ENCODE data around the gene KRT38. TPM values are rescaled to one million over a fixed set of nuclear protein-coding genes. Genes with fewer than 3 reads are reported as not detected.

KRT38 gene
- total RNA-seq, 1 experiment from 2014 or later = not detected

DNA sequence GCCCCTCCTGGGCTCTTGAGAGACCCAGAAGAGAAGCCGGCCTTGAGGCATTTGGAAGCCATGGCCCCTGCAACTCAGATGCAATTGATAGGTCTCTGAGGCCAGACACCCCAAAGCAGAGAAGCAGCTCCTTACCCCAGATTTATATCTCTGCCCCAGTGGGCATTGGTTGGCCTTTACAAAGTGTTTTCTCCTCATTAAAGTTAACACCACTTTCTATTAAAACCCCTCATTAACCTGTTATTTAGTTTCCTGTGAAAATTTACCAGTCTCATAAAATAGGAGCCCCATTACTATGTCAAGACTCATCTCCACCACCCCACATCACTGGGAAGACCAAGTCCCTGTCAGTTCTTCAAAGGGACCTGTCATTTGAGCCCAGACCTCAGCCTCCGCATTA, 40.3 kb upstream of the KRT38 start, which contains the start of gene KRT35:
KRT35 (minus strand) TSS at position 116 of the 400 bp plus-strand sequence; CDS start at position 62, 54 bp downstream.
- Histone ChIP-seq H3K79me2 (ENCODE audit: insufficient read depth, low read length) (no peaks in the 10 kb centered on the region), H4K20me1 (ENCODE audit: control insufficient read depth, insufficient read depth, insufficient read length) (no peaks in the 10 kb centered on the region), H4K91ac (ENCODE audit: insufficient read length, low read depth, low read length) (no peak within 1 kb of the TSS), H3K9ac (ENCODE audit: extremely low read depth, insufficient read length, low read length) (no peak within 1 kb of the TSS), H4K5ac (ENCODE audit: insufficient read length, low read depth, low read length) (no peak within 1 kb of the TSS), H3K4me2 (ENCODE audit: insufficient read depth, insufficient read length, low read length) (no peak within 1 kb of the TSS), H2BK15ac (ENCODE audit: low read depth, low read length) (no peak within 1 kb of the TSS), H2BK5ac (ENCODE audit: insufficient read length, low read length) (no peak within 1 kb of the TSS), H2AK5ac (ENCODE audit: insufficient read length, low read length) (no peak within 1 kb of the TSS), H2AFZ (ENCODE audit: low read length) (no peak within 1 kb of the TSS), H4K8ac (replicated peaks; ENCODE audit: insufficient read length, low read depth, low read length) (no peak within 1 kb of the TSS), H3K79me1 (ENCODE audit: insufficient read depth, low read depth, low read length, poor library complexity, severe bottlenecking) (no peaks in the 10 kb centered on the region), H3K4ac (ENCODE audit: low read depth, low read length) (no peak within 1 kb of the TSS), H3K23ac (ENCODE audit: insufficient read length, low read depth, low read length) (no peak within 1 kb of the TSS), H3K14ac (ENCODE audit: insufficient read depth, low read length) (no peak within 1 kb of the TSS), H3K18ac (ENCODE audit: insufficient read length, low read depth, low read length) (no peak within 1 kb of the TSS), H2BK12ac (ENCODE audit: insufficient read length, low read depth, low read length) (no peak within 1 kb of the TSS), H2BK120ac (ENCODE audit: low read depth, low read length, poor library complexity, severe bottlenecking) (no peak within 1 kb of the TSS), H3K9me3 (ENCODE audit: control insufficient read depth, low read depth, low read length) (no peaks in the 10 kb centered on the region), H3K23me2 (ENCODE audit: insufficient read length, low read depth, low read length, poor library complexity, severe bottlenecking) (no peaks in the 10 kb centered on the region), H3K4me1 (ENCODE audit: insufficient read depth, low read length) (no peaks in the 10 kb centered on the region), H3K56ac (ENCODE audit: insufficient read length, low read depth, low read length) (no peak within 1 kb of the TSS), H2BK20ac (ENCODE audit: low read depth, low read length, poor library complexity, severe bottlenecking) (no peak within 1 kb of the TSS), H3K27ac (ENCODE audit: insufficient read length, low read depth, low read length) (no peak within 1 kb of the TSS), H3T11ph (ENCODE audit: low read length) (no peak within 1 kb of the TSS), H3K27me3 (ENCODE audit: insufficient read depth, low read length) (no peaks in the 10 kb centered on the region)
- TF ChIP-seq, protein P1, sequence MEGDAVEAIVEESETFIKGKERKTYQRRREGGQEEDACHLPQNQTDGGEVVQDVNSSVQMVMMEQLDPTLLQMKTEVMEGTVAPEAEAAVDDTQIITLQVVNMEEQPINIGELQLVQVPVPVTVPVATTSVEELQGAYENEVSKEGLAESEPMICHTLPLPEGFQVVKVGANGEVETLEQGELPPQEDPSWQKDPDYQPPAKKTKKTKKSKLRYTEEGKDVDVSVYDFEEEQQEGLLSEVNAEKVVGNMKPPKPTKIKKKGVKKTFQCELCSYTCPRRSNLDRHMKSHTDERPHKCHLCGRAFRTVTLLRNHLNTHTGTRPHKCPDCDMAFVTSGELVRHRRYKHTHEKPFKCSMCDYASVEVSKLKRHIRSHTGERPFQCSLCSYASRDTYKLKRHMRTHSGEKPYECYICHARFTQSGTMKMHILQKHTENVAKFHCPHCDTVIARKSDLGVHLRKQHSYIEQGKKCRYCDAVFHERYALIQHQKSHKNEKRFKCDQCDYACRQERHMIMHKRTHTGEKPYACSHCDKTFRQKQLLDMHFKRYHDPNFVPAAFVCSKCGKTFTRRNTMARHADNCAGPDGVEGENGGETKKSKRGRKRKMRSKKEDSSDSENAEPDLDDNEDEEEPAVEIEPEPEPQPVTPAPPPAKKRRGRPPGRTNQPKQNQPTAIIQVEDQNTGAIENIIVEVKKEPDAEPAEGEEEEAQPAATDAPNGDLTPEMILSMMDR (conservative IDR thresholded peaks at IDR 0.05) = no peak
- Mint-ChIP-seq H3K9me3 (no peaks in the 10 kb centered on the region), H3K4me3 (no peak within 1 kb of the TSS), H3K36me3 (ENCODE audit: insufficient read depth in 1 of 3, low read depth in 3 of 3) (no peaks in the 10 kb centered on the region), H3K27me3 (ENCODE audit: low read depth) (peaks cover 8% of the 10 kb centered on the region), H3K4me1 (peaks cover 0 to 8% of the 10 kb centered on the region in 2 experiments; a peak in 3 of 4 replicates), H3K27ac (no peak within 1 kb of the TSS)
- no peak for DNase-seq
- WGBS (ENCODE audit: extremely low coverage, insufficient read length, low lambda C conversion rate) = no CpG with 5 or more reads among the region's 2 CpGs

All from H9 (cell line).